Mesenchymal stem cell (in vitro differentiated cells and primary cell): ENCODE data around the gene TCAP.

Source experiments
- DNase-seq: peaks from one replicate; pipeline ENCODE4 v3.0.0-alpha.2; 2013
- H2AFZ ChIP-seq: one replicate; pipeline ENCODE4 v1.6.1; 2013; ENCODE audit warnings: low read depth, mild to moderate bottlenecking, control low read depth, inconsistent platforms, low read length, moderate library complexity
- H2AK5ac ChIP-seq: 2 replicates; pipeline ENCODE4 v1.6.1; 2013; ENCODE audit warnings: low read length, moderate library complexity, mild to moderate bottlenecking, inconsistent platforms; ENCODE audit not compliant: severe bottlenecking
- H2BK120ac ChIP-seq: one replicate; pipeline ENCODE4 v1.6.1; 2013; ENCODE audit warnings: low read depth, mild to moderate bottlenecking, inconsistent platforms, low read length, moderate library complexity
- H2BK12ac ChIP-seq, 2 experiments: one replicate each; pipeline ENCODE4 v1.6.1; 2013; ENCODE audit warnings: inconsistent platforms in 2 of 2, low read length in 2 of 2, mild to moderate bottlenecking in 2 of 2, moderate library complexity in 2 of 2, control low read depth in 1 of 2
- H2BK15ac ChIP-seq: one replicate; pipeline ENCODE4 v1.6.1; 2013; ENCODE audit warnings: mild to moderate bottlenecking, low read depth, inconsistent platforms; ENCODE audit not compliant: poor library complexity, severe bottlenecking
- H2BK5ac ChIP-seq: 2 replicates; pipeline ENCODE4 v1.6.1; 2013; ENCODE audit warnings: low read depth, mild to moderate bottlenecking, low read length, control low read depth, inconsistent platforms; ENCODE audit not compliant: poor library complexity, severe bottlenecking
- H3K14ac ChIP-seq, 2 experiments: one replicate each; pipeline ENCODE4 v1.6.1; 2013; ENCODE audit warnings: inconsistent platforms in 2 of 2, low read length in 2 of 2, control low read depth in 1 of 2, mild to moderate bottlenecking in 1 of 2, moderate library complexity in 1 of 2
- H3K18ac ChIP-seq, 2 experiments: one replicate each; pipeline ENCODE4 v1.6.1; 2013; ENCODE audit warnings: inconsistent platforms in 2 of 2, low read length in 2 of 2, control low read depth in 1 of 2, low read depth in 1 of 2, mild to moderate bottlenecking in 1 of 2
- H3K23ac ChIP-seq, 2 experiments: one replicate each; pipeline ENCODE4 v1.6.1; 2013; ENCODE audit warnings: inconsistent platforms in 2 of 2, low read length in 2 of 2, mild to moderate bottlenecking in 2 of 2, moderate library complexity in 2 of 2, control low read depth in 1 of 2
- H3K27ac ChIP-seq: 2 replicates; pipeline ENCODE4 v1.5.1; 2013; ENCODE audit warnings: mild to moderate bottlenecking, moderate library complexity, low read length, control low read depth, inconsistent platforms; ENCODE audit not compliant: poor library complexity, severe bottlenecking
- H3K27me3 ChIP-seq, 2 experiments: 2 replicates each; pipeline versions ENCODE4 v1.6.1 to v1.7.0; 2013; ENCODE audit warnings: low read length in 2 of 2, mild to moderate bottlenecking in 2 of 2, moderate library complexity in 2 of 2, control low read depth in 1 of 2, inconsistent platforms in 1 of 2; ENCODE audit not compliant: control insufficient read depth in 1 of 2, insufficient read depth in 1 of 2
- H3K36me3 ChIP-seq, 2 experiments: 2 replicates each; pipeline versions ENCODE4 v1.6.1 to v1.7.0; 2013; ENCODE audit warnings: low read length in 2 of 2, control low read depth in 1 of 2, inconsistent platforms in 1 of 2, low read depth in 1 of 2, mild to moderate bottlenecking in 1 of 2; ENCODE audit not compliant: insufficient read depth in 2 of 2, control insufficient read depth in 1 of 2
- H3K4ac ChIP-seq, 2 experiments: one replicate each; pipeline ENCODE4 v1.6.1; 2013; ENCODE audit warnings: inconsistent platforms in 2 of 2, low read length in 2 of 2, mild to moderate bottlenecking in 2 of 2, moderate library complexity in 2 of 2, control low read depth in 1 of 2, low read depth in 1 of 2
- H3K4me1 ChIP-seq: 2 replicates; pipeline ENCODE4 v1.6.1; 2013; ENCODE audit warnings: low read depth, low read length, control low read depth; ENCODE audit not compliant: control insufficient read depth, insufficient read depth
- H3K4me2 ChIP-seq: 2 replicates; pipeline ENCODE4 v1.6.1; 2013; ENCODE audit warnings: low read length, mild to moderate bottlenecking, inconsistent platforms; ENCODE audit not compliant: poor library complexity, severe bottlenecking
- H3K4me3 ChIP-seq, 2 experiments: 2 replicates each; pipeline versions ENCODE4 v1.5.1 to v1.7.0; 2013; ENCODE audit warnings: low read length in 2 of 2, mild to moderate bottlenecking in 2 of 2, control low read depth in 1 of 2, low read depth in 1 of 2; ENCODE audit not compliant: insufficient read depth in 1 of 2
- H3K79me1 ChIP-seq: replicated peaks from 2 replicates; pipeline ENCODE4 v1.6.1; 2013; ENCODE audit warnings: mild to moderate bottlenecking, control low read depth, low read length, inconsistent platforms; ENCODE audit not compliant: poor library complexity, severe bottlenecking
- H3K9ac ChIP-seq: 2 replicates; pipeline ENCODE4 v1.7.0; 2013; ENCODE audit warnings: mild to moderate bottlenecking, low read length, moderate library complexity
- H3K9me3 ChIP-seq: 2 replicates; pipeline ENCODE4 v1.7.0; 2013; ENCODE audit warnings: mild to moderate bottlenecking, low read length; ENCODE audit not compliant: control insufficient read depth
- H4K8ac ChIP-seq: one replicate; pipeline ENCODE4 v1.6.1; 2013; ENCODE audit warnings: inconsistent platforms, mild to moderate bottlenecking, low read length, moderate library complexity
- H4K91ac ChIP-seq: one replicate; pipeline ENCODE4 v1.6.1; 2013; ENCODE audit warnings: mild to moderate bottlenecking, low read length, inconsistent platforms
- WGBS: methylation state at CpG from one replicate; pipeline ENCODE4 v1.1.7; 2013; ENCODE audit warnings: mixed read lengths; 5-methylcytosine and 5-hydroxymethylcytosine counted together

The TCAP gene

DNA sequence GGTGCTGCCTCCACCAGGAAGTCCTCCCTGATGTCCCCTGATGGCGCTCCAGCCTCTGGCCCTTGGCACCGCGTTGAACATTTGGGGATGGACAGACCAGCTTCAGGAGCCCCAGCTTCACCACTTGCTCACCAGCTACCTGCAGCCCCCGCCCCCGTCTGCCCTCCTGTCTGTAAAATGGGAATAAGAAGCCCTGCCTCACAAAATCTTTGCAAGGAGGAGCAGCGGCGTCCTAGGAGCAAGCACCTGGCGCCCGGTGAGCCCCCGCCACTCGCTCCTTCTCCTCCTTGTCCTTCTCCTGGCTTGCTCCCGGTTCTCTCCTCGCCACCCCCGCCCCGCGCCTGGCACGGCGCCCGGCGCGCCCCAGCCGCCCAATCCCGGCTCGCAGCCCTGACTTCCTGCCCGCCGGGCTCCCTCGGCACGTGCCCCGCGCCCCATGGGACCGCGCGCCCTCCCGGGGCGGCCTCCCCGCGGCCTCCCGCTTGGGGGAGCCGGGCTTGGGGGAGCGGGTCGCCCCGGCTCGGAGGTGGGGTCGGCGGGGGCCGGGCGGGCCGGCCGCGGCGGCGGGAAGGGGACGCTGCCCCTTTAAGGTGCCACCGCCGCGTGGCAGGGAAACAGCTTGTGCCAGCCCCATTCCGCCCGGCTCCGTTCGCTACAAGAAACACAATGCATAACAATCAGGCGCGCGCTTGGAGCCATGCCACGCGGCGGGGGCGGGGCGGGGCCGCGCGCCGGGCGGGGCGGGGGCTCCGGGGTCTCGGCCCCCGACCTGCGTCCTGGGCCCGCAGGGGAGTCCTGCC, 47.5 kb upstream of the TCAP start:
- Histone ChIP-seq H3K9ac (peak overlapping the region; percentile 75), H3K4me1 (peaks cover 15% of the 10 kb centered on the region), H2BK12ac (peak overlapping the region in 1 of 2 experiments; percentile 34), H3K23ac (no peak overlapping the region), H2AK5ac (no peak overlapping the region), H4K8ac (peak overlapping the region; percentile 62), H2BK15ac (peak overlapping the region; percentile 93), H3K4me2 (peak overlapping the region; percentile 92), H3K4ac (peak overlapping the region in 1 of 2 experiments; percentile 13), H3K9me3 (no peaks in the 10 kb centered on the region), H4K91ac (no peak overlapping the region), H2BK5ac (no peak overlapping the region), H3K4me3 (peak overlapping the region; percentile 62 to 81), H3K79me1 (no peaks in the 10 kb centered on the region), H3K18ac (peak overlapping the region in 1 of 2 experiments; percentile 68), H3K14ac (no peak overlapping the region), H2AFZ (no peak overlapping the region), H3K27ac (no peak overlapping the region), H3K27me3 (peaks cover 58 to 73% of the 10 kb centered on the region in 2 experiments), H3K36me3 (no peaks in the 10 kb centered on the region), H2BK120ac (peak overlapping the region; percentile 78)
- DNase-seq: no peak
- under 1% methylated on average over 61 of the region's 79 CpGs for whole genome bisulfite sequencing

DNA sequence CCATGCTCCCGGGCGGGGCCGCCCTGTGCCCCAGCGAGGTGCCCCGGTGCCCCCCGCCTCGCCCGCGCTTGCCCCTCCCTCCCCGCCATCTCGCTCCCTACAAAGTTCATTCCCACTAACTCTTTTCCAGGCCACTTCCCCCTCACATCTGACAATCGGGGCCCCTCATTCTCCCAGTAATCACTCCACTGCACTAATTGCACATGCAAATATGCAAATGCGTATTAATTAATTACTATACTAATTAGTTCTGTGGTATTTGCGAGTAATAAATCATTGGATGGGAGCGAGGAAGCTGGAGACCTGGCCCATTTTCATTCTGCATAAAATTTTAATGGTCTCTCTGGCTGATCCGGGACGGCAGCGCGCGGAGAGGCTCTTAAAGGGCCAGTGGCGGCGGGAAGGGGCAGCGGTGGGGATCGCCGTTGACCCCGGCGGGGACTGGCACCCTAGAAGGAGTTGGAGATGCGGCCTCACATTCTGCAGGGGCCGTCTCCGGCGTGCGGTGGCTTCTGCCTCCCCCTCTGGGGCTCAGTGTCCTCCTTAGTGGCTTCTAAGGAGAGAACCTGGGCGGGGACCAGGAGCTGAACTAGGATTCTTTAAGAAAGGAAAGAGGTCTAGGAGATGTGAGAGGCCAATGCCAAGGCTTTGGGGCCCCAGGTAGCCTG, 46.8 kb upstream of the TCAP start:
- H3K27me3 ChIP-seq: peaks cover 51 to 66% of the 10 kb centered on the region in 2 experiments
- peak overlapping the region in 1 of 2 experiments; percentile 68 for H3K18ac ChIP-seq
- peak overlapping the region; percentile 34 for H2AK5ac ChIP-seq
- H2BK15ac ChIP-seq: peak overlapping the region; percentile 71
- H3K4me3 ChIP-seq: peak overlapping the region; percentile 62 to 81
- H3K9ac ChIP-seq: peak overlapping the region; percentile 75
- peak overlapping the region; percentile 7 to 34 for H2BK12ac ChIP-seq
- H4K91ac ChIP-seq: no peak overlapping the region
- no peak overlapping the region for H3K14ac ChIP-seq
- H4K8ac ChIP-seq: peak overlapping the region; percentile 29
- peaks cover 15% of the 10 kb centered on the region for H3K4me1 ChIP-seq
- DNase-seq: peak; percentile 26
- H3K36me3 ChIP-seq: no peaks in the 10 kb centered on the region
- peak overlapping the region in 1 of 2 experiments; percentile 52 for H3K4ac ChIP-seq
- H3K4me2 ChIP-seq: peak overlapping the region; percentile 92
- no peak overlapping the region for H3K27ac ChIP-seq
- no peaks in the 10 kb centered on the region for H3K79me1 ChIP-seq
- H2BK5ac ChIP-seq: no peak overlapping the region
- no peak overlapping the region for H3K23ac ChIP-seq
- 2% methylated on average over 31 of the region's 33 CpGs for WGBS
- no peaks in the 10 kb centered on the region for H3K9me3 ChIP-seq
- no peak overlapping the region for H2AFZ ChIP-seq
- peak overlapping the region; percentile 78 for H2BK120ac ChIP-seq

DNA sequence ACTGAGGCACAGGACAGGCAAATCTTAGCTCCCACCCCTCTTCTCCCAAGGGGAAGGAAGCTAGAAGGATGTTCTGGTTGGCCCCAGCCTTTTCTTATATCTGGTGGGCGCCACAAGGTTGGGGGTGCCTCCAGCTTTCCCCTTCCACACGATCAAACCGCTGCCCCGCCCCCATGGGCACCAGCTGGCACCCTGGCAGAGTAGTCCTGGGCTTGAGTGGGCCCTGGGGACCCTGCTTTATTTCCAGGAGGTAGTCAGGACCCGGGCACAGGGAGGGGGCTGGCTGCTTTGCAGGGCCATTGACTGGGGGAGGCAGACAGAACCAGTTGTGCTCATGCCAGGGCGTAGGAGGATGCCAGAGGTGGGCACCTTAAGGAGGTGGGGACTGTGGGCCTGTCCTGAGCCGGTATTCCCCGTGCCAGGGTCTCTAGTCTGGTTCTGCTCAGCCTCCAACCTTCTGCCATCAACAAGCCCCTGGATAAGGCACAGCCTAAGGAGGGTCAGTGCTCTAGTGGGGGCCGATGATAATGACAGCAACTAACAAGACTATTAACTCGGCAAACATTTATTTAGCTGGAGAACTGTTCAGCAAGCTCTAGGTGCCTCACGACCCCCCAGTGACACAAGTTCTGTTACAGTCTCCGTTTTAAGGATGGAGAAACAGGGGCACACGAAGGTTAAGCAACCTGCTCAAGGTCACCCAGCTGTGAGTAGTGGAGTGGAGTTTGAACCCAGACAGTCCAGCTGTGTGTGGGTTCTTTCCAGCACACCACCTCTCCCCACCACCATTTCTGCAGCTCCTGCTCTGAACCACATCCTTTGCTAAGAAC, 46.0 kb upstream of the TCAP start:
- 68% methylated on average over 13 of the region's 13 CpGs for WGBS
- no peak overlapping the region for H2AFZ ChIP-seq
- no peak overlapping the region for H3K4ac ChIP-seq
- H4K8ac ChIP-seq: no peak overlapping the region
- DNase-seq: no peak
- H3K4me1 ChIP-seq: peaks cover 15% of the 10 kb centered on the region
- H3K4me2 ChIP-seq: no peak overlapping the region
- no peak overlapping the region for H2BK5ac ChIP-seq
- H3K79me1 ChIP-seq: no peaks in the 10 kb centered on the region
- no peak overlapping the region for H2BK12ac ChIP-seq
- H3K18ac ChIP-seq: no peak overlapping the region
- peak overlapping the region; percentile 38 for H2BK120ac ChIP-seq
- H2AK5ac ChIP-seq: peak overlapping the region; percentile 34
- H3K9ac ChIP-seq: peak overlapping the region; percentile 75
- H3K23ac ChIP-seq: no peak overlapping the region
- H2BK15ac ChIP-seq: no peak overlapping the region
- H3K36me3 ChIP-seq: no peaks in the 10 kb centered on the region
- no peaks in the 10 kb centered on the region for H3K9me3 ChIP-seq
- H3K14ac ChIP-seq: no peak overlapping the region
- H3K27me3 ChIP-seq: peaks cover 51 to 63% of the 10 kb centered on the region in 2 experiments
- H4K91ac ChIP-seq: no peak overlapping the region
- no peak overlapping the region for H3K27ac ChIP-seq
- peak overlapping the region; percentile 2 to 81 for H3K4me3 ChIP-seq

DNA sequence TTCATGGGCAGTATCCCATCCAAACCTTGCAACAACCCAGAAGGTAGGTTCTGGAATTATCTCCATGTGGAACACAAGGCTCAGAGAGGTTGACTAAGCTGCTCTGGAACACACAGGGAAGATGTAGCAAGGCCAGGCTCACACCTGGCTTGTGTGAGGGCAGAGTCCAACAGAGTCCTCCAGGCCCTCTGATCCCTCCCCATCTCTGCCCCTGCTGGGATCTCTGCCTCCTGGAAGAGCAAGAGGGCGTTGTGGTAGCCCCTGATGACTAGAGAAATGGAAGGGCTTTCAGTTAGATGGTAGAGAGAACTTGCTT, 45.4 kb upstream of the TCAP start:
- Histone ChIP-seq H3K9me3 (no peaks in the 10 kb centered on the region), H3K4me3 (no peak overlapping the region), H3K79me1 (no peaks in the 10 kb centered on the region), H2BK15ac (no peak overlapping the region), H3K27me3 (peaks cover 50 to 62% of the 10 kb centered on the region in 2 experiments), H2BK5ac (no peak overlapping the region), H3K4ac (no peak overlapping the region), H3K4me2 (no peak overlapping the region), H2BK12ac (no peak overlapping the region), H3K14ac (no peak overlapping the region), H3K4me1 (peaks cover 15% of the 10 kb centered on the region), H3K9ac (no peak overlapping the region), H2AK5ac (no peak overlapping the region), H3K36me3 (no peaks in the 10 kb centered on the region), H2BK120ac (no peak overlapping the region), H3K23ac (no peak overlapping the region), H3K27ac (no peak overlapping the region), H4K91ac (no peak overlapping the region), H4K8ac (no peak overlapping the region), H2AFZ (no peak overlapping the region), H3K18ac (no peak overlapping the region)
- no peak for DNase-seq
- 33% methylated on average over 1 of the region's 1 CpG for WGBS
